Measurements from ENCODE around the gene RSPRY1. TPM values are rescaled to one million over a fixed set of nuclear protein-coding genes. Genes with fewer than 3 reads are reported as not detected.

The RSPRY1 gene
- polyA plus RNA-seq, 1 of the 3 experiments (the other 2 are of a cell fraction): 16.6 TPM

DNA sequence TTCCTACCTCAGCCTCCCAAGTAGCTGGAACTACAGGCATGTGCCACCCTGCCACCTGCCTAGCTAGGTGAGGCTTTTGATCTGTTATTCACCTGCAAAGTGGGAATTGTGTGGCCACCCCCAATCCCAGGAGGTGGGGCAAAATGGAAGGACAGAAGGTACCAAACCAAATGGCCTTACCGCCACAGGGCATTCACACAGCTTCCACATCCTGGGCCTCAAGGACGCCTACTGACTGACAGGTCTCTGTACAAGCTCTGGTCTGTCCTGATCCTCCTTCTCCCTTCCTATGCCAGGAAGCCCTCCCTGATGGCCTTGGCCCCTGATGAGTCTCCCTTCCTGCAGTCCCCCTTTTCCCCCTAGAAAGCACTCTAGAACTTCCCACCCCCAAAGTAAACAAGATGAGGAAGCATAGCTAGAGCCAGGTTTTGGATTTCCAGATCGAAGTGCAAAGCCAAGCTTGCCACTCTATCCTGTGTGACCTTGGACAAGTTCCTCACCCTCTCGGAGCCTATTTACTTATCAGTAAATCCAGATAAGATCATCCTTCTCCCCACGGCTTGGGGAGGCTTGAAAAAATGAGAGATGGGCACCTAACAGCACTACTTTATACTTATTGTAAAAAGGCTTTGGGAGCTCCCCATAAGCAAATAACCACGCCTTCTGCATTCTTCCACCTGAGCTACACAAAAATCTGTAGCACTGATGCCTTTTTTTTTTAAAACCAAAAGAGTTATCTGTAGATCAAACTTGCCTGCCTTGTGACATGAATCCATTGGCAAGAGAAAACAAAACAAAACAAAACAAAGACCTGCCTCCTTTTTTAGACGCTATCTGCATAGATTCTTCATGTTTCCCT, 93.9 kb downstream of the RSPRY1 start:
- ChIA-PET CTCF (interaction anchor here (1.1 to 1.4 kb wide), 2 partner anchors 20 to 137 kb away, joined by 4 to 11 read pairs; no protein-coding TSS in a partner anchor), POLR2A (interaction anchor here (0.7 kb wide), 1 partner anchor 278 kb away, joined by 3 read pairs; no protein-coding TSS in a partner anchor)
- TF ChIP-seq EP300 (IDR thresholded peaks at IDR 0.05; ENCODE audit: borderline replicate concordance in 1 of 2, low read depth in 1 of 2, low read length in 1 of 2) (no peak), FOXJ3 (CRISPR knock-in tag; IDR thresholded peaks at IDR 0.05) (no peak), FOSL2 (IDR thresholded peaks at IDR 0.05; ENCODE audit: borderline replicate concordance, low read depth) (no peak), NFIC (IDR thresholded peaks at IDR 0.05; ENCODE audit: borderline replicate concordance) (no peak), GABPA (IDR thresholded peaks at IDR 0.05; ENCODE audit: low read depth) (no peak), RFX5 (IDR thresholded peaks at IDR 0.05; ENCODE audit: low read length) (no peak)
- TF ChIP-seq, protein P1, sequence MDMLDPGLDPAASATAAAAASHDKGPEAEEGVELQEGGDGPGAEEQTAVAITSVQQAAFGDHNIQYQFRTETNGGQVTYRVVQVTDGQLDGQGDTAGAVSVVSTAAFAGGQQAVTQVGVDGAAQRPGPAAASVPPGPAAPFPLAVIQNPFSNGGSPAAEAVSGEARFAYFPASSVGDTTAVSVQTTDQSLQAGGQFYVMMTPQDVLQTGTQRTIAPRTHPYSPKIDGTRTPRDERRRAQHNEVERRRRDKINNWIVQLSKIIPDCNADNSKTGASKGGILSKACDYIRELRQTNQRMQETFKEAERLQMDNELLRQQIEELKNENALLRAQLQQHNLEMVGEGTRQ (IDR thresholded peaks at IDR 0.05; ENCODE audit: borderline replicate concordance, low read depth, low read length): no peak
- Histone ChIP-seq H3K79me2 (ENCODE audit: insufficient read depth) (no peaks in the 10 kb centered on the region), H3K36me3 (replicated peaks in 1 of 2; ENCODE audit: control insufficient read depth in 1 of 2, insufficient read depth in 2 of 2, low read length in 1 of 2) (no peaks in the 10 kb centered on the region), H3K4me3 (ENCODE audit: low read depth in 2 of 2, low read length in 1 of 2) (no peak overlapping the region), H3K9ac (no peak overlapping the region), H3K4me1 (ENCODE audit: control insufficient read depth in 1 of 2, insufficient read depth in 2 of 2, low read depth in 1 of 2, low read length in 1 of 2) (peaks cover 4 to 5% of the 10 kb centered on the region in 2 experiments; a peak in 2 of 4 replicates), H3F3A (replicated peaks; ENCODE audit: insufficient read depth) (peaks cover 4% of the 10 kb centered on the region), H3K4me2 (no peak overlapping the region), H3K9me2 (no peaks in the 10 kb centered on the region), H3K27me3 (ENCODE audit: insufficient read depth) (no peaks in the 10 kb centered on the region), H2AFZ (ENCODE audit: low read depth) (no peak overlapping the region), H3K27ac (ENCODE audit: low read depth in 2 of 2, low read length in 1 of 2) (no peak overlapping the region), H4K20me1 (ENCODE audit: insufficient read depth) (no peaks in the 10 kb centered on the region), H3K9me3 (no peaks in the 10 kb centered on the region)
- WGBS (ENCODE audit: low lambda C conversion rate): 76% methylated on average over 7 of the region's 7 CpGs
- no peak for DNase-seq

DNA sequence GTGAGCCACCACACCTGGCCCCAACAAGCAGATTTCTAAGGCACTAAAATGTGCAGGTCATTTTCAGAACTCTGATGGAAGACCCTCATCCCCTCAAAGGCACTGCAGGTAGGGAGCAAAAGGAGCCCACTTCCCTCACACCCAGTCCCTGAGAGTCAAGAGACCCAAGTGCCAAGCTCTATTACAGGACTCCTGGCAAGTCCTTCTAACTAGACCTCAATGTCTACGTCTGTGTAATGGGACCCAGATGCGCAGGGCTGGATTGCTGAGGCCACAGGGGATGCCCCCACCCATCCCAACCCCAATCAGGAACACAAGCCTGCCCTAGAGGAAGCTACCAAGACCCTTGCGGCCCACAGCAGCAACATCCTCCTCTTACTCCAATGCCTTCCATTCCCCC, 95.7 kb downstream of the RSPRY1 start:
- POLR2A ChIA-PET: no interaction called here
- peaks cover 4% of the 10 kb centered on the region for H3F3A ChIP-seq (replicated peaks; ENCODE audit: insufficient read depth)
- no peaks in the 10 kb centered on the region for H3K9me3 ChIP-seq
- no peak overlapping the region for H3K27ac ChIP-seq (ENCODE audit: low read depth in 2 of 2, low read length in 1 of 2)
- no peaks in the 10 kb centered on the region for H3K27me3 ChIP-seq (ENCODE audit: insufficient read depth)
- no peak overlapping the region for H3K4me2 ChIP-seq
- CTCF ChIA-PET: interaction anchor here (1.2 kb wide), 1 partner anchor 137 kb away, joined by 5 read pairs; no protein-coding TSS in a partner anchor
- no peak overlapping the region for H2AFZ ChIP-seq (ENCODE audit: low read depth)
- no peak overlapping the region for H3K9ac ChIP-seq
- no peaks in the 10 kb centered on the region for H3K79me2 ChIP-seq (ENCODE audit: insufficient read depth)
- no peak overlapping the region for H3K4me3 ChIP-seq (ENCODE audit: low read depth in 2 of 2, low read length in 1 of 2)
- WGBS (ENCODE audit: low lambda C conversion rate): 77% methylated on average over 2 of the region's 3 CpGs
- no peaks in the 10 kb centered on the region for H3K9me2 ChIP-seq
- peaks cover 4 to 5% of the 10 kb centered on the region in 2 experiments; a peak in 2 of 4 replicates for H3K4me1 ChIP-seq (ENCODE audit: control insufficient read depth in 1 of 2, insufficient read depth in 2 of 2, low read depth in 1 of 2, low read length in 1 of 2)
- DNase-seq: no peak
- no peaks in the 10 kb centered on the region for H4K20me1 ChIP-seq (ENCODE audit: insufficient read depth)
- TF ChIP-seq POLR2AphosphoS5 (IDR thresholded peaks at IDR 0.05; ENCODE audit: low read depth, low read length) (no peak), GABPA (IDR thresholded peaks at IDR 0.05; ENCODE audit: low read depth) (no peak), ELF1 (IDR thresholded peaks at IDR 0.05) (no peak)
- H3K36me3 ChIP-seq (replicated peaks in 1 of 2; ENCODE audit: control insufficient read depth in 1 of 2, insufficient read depth in 2 of 2, low read length in 1 of 2): no peaks in the 10 kb centered on the region

Data from SK-N-SH (cell line).